Measurements from ENCODE around the gene STAT3.
A peak's percentile ranks its signal among the peaks of the same experiment; 100 is the strongest.
"Not testable (repeated sequence)": the region's sequence is repeated elsewhere in the genome, so short reads cannot be mapped to it uniquely, and the experiment has no call there.

Gene STAT3

GRCh38 chr17:42408061-42408460 lies 19.8 kb upstream of the STAT3 start:
- no peak for DNase-seq

GRCh38 chr17:42407289-42407836 lies 19.1 kb upstream of the STAT3 start:
- DNase-seq, result peak in 1 of 2 experiments; percentile 15

DNA sequence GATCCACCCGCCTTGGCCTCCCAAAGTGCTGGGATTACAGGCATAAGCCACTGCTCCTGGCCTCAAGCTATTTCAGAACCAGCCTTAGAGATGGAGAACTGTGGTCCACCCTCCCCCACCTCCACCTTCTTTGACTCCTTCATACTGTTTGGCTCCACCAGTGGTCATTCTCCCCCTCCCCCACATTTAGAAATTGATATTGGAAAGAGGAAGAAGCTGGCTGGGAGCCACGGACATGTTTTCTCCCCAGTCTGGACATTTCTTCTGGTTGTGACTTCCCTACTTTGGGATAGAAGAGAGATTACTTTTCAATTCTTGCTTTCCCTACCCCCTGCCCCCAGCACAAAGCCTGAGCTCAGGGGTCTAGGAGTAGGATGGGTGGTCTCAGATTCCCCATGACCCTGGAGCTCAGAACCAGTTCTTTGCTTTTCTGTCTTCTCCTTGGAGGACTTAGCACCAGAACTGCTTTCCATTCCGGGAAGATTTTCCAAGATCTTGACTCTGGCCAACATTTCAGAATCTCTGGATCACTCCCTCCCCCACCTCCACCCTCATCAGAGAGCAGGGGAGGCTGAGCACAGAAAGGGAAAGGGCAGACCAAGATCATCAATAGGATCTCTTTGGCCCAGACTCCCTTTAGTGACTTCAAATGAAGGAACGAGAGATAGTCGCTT lies 18.5 kb upstream of the STAT3 start:
- DNase-seq, result no peak

- DNase-seq, result peak; percentile 37 to 44
These were observed 17.8 kb upstream of the STAT3 start for GRCh38 chr17:42405963-42406495.

- DNase-seq, result no peak
These were observed 16.8 kb upstream of the STAT3 start for GRCh38 chr17:42405076-42405475.

GRCh38 chr17:42404326-42405055 lies 16.2 kb upstream of the STAT3 start:
- no peak for DNase-seq

- no peak for DNase-seq
These were observed 14.9 kb upstream of the STAT3 start for GRCh38 chr17:42403150-42403549.

GRCh38 chr17:42402117-42402516 lies 13.9 kb upstream of the STAT3 start:
- DNase-seq, result no peak

GRCh38 chr17:42400844-42401375 lies 12.7 kb upstream of the STAT3 start:
- not testable (repeated sequence) for DNase-seq

DNA sequence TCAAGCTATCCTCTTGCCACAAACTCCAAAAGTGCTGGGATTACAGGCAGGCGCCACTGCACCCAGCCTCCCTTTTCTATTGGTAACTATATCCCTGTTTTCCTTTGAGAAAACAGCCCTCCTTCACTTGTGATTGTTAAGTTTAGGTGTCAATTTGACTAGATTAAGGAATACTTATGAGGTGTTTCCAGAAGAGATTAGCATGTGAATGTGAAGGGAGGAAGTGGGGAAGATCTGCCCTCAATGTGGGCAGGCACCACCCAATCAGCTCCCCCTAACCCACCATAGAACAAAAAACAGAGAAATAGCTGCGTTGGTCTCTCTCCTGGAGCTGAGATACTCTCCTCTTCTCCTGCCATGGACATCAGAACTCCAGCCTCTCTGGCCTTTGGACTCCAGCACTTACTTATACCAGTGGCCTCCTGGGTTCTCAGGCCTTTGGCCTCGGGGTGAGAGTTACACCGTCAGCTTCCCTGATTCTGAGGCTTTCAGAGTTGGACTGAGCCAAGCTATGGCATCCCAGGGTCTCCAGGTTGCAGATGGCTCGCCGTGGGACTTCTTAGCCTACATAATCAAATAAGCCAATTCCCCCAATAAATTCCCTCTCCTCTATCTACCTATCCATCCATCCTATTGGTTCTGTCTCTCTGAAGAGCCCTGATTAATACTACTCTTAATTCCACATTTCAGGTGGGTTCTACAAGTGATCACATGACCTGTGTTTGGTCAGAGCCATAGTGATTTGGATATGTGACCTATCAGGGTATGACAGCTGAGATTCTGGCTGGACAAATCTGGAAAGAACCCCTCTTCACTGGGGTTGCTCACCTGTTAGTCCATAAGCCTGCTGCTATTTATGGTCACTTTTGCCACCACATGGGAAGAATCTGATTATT lies 12.0 kb upstream of the STAT3 start:
- no peak for DNase-seq

- DNase-seq, result no peak
These were observed 10.9 kb upstream of the STAT3 start for GRCh38 chr17:42399121-42399520.

DNA sequence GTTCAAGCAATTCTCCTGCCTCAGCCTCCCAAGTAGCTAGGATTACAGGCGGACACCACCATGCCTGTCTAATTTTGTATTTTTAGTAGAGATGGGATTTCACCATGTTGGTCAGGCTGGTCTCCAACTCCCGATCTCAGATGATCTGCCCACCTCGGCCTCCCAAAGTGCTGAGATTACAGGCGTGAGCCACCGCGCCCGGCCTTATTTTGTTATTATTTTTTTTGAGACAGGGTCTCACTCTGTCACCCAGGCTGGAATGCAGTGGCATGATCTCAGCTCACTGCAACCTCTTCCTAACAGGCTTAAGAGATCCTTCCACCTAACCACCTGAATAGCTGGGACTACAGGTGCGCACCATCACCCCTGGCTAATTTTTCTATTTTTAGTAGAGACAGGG lies 7.4 kb upstream of the STAT3 start:
- not testable (repeated sequence) for DNase-seq

- DNase-seq, result no peak
These were observed 6.6 kb upstream of the STAT3 start for GRCh38 chr17:42394838-42395237.

DNA sequence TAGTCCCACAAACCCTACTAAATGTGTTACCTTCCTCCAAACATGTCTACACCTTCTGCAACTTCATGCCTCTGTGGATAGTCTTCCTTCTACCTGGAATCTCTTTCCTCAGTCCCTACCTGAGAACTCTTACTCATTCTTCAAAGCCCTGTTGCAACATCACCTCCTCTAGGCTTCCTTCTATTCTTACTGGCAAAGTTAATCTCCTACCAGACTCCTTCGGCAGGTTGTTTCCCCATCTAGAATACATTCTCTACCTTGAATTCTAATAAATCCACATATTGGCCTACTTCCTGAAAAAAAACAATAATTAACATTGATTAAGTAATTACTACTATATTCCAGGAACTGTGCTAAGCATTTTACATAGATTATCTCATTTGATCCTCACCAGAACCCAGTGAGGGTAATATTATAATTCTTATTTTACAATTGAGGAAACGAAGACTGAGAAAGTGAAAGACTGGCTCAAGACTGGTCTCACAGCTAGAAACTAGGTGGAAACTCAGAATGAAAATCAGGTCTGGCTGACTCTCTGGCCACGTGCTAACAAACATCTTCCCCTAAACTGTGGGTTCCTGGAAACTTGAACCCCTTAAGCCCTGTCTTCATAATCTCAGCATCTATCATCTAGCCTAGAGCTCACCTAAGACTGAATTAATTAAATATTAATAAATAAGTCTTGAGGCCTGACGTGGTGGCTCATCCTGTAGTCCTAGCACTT lies 4.6 kb upstream of the STAT3 start:
- DNase-seq, result no peak

DNA sequence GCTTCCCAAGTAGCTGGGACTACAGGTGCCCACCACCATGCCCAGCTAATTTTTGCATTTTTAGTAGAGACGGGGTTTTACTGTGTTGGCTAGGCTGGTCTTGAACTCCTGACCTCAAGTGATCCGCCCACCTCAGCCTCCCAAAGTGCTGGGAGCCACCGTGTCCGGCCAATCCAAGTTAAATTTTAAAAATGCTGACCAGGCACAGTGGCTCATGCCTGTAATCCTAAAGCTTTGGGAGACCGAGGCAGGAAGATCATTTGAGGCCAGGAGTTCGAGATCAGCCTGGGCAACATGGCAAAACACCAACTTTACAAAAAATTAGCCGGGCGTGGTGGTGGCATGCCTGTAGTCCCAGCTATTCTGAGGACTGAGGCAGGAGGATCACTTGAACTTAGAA lies 3.2 kb upstream of the STAT3 start:
- not testable (repeated sequence) for DNase-seq

DNA sequence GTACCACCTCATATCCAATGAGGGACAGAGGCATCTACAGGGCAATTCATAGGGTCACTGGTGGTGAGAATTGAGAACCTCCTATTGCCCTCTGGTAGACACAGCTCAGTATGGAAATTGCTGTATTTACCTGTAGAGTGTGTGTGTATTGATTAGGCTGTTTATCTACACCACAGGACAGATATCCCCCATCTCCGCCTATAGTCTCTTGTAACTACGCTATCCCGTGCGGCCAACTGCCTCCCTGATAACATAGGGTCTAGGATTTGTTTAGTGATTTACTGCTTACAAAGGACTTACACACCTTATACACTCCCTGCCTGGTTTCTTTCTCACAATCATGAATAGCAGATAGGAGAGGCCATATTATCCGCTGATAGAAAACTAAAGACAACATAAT lies 1.7 kb upstream of the STAT3 start:
- no peak for DNase-seq

DNA sequence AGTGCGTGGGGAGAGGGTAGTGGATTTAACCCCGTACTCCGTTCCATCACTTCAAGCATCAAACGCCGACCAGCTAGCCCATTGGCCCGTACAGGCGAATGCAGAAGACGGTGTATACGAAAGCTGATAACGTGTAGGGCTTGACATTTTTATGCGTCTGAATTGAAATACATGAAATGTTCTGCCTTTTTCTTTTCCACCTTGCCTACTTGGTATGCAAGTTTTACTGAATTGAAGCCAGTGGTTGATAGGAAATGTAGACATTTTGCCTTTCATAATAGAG lies 834 bp upstream of the STAT3 start:
- DNase-seq, result no peak

DNA sequence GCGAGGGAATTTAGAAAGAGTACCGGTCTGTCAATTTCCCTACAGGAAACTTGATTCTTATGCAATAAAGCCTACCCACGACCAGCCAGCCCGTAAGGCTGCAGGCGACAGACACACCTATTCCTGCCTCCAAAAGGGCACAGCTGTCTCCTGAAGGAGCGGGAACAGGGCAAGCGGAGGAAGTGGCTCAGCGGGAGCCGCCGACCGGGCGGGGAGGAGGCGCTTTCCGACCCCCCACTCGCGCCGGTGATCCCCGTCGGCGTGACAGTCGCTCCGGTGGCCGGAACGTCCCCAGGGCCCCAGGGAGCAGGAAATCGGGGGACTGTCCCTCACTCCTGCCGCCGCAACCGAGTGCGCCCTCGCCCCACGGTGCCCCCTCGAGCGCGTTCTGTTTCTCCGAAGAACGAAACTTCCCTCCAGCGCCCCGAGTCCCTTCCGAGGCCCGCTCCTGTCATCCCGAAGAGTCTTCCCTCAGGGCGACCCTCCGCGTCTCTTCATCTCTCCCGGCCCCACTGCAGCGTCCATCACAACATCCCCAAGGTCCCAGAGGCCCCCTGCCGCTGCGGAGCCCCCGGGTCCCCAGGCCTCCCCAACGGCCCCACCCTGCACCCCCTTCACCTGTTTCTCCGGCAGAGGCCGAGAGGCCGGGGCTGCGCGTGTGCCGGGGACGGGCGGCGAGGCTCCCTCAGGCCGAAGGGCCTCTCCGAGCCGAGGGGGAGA lies 421 bp downstream of the STAT3 start:
- no peak for DNase-seq

- DNase-seq, result no peak
These were observed 1.2 kb downstream of the STAT3 start for GRCh38 chr17:42386777-42387657.

DNA sequence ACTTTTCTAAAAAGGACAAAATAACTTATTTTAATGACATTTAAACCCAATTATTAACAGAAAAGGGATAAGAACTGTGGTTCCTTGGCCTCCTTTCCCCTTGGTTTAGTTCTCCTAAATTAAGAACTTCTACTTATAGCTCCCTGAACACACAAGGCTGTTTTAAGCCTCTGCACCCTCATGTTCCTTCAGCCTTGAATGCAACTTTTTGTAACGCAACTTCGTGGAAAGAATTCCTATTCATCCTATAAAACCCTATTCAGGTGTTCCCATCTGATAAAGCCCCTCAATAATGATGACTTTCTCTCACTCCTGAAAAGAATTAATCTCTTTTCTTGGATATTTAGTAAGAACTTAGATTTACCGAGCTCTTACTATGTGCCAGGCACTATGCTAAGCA lies 6.3 kb downstream of the STAT3 start:
- DNase-seq, result no peak

GRCh38 chr17:42380935-42381334 lies 7.3 kb downstream of the STAT3 start:
- DNase-seq, result no peak

Measured in NCI-H1930 (cell line).